Natural killer cell (primary cell): ENCODE measurements around the gene TUT7. TPM values are rescaled to one million over a fixed set of nuclear protein-coding genes. Genes with fewer than 3 reads are reported as not detected.
A peak's percentile ranks its signal among the peaks of the same experiment; 100 is the strongest.

Experiments used
- ATAC-seq, 3 donors: fragments of 150-1000 bp in 2 of 3; fragments of 200-7000 bp in 1 of 3; cut with Tn5 transposase; 1 replicate in 1 of 3; 2 replicates in 2 of 3; pipeline ENCODE4 v1.10.0; 2021; ENCODE audit warnings: mild to moderate bottlenecking in 2 of 3, moderate library complexity in 2 of 3
- DNase-seq, 2 donors: peaks; one replicate each; pipeline versions ENCODE4 v3.0.0 to v3.0.0-alpha.2; 2013 to 2021; ENCODE audit warnings: mixed read lengths in 1 of 2
- H3K27ac ChIP-seq: one replicate; pipeline ENCODE4 v1.5.1; 2013; ENCODE audit warnings: mild to moderate bottlenecking, low read length
- H3K27me3 ChIP-seq: one replicate; pipeline ENCODE4 v1.6.1; 2013; ENCODE audit warnings: low read length; ENCODE audit not compliant: control insufficient read depth, insufficient read depth
- H3K36me3 ChIP-seq: one replicate; pipeline ENCODE4 v1.6.1; 2013; ENCODE audit warnings: low read length; ENCODE audit not compliant: control insufficient read depth, insufficient read depth
- H3K4me1 ChIP-seq: one replicate; pipeline ENCODE4 v1.6.1; 2013; ENCODE audit warnings: low read length; ENCODE audit not compliant: control insufficient read depth, insufficient read depth
- H3K4me3 ChIP-seq: one replicate; pipeline ENCODE4 v1.5.1; 2013; ENCODE audit warnings: low read length
- H3K9me3 ChIP-seq: one replicate; pipeline ENCODE4 v1.6.1; 2013; ENCODE audit warnings: low read length; ENCODE audit not compliant: control insufficient read depth, insufficient read depth
- H3K27ac Mint-ChIP-seq, 2 donors: one replicate each; pipeline ENCODE4 v1.8.0; 2022; ENCODE audit warnings: mild to moderate bottlenecking in 2 of 2, mixed read lengths in 2 of 2, moderate library complexity in 1 of 2
- H3K27me3 Mint-ChIP-seq, 2 donors: one replicate each; pipeline ENCODE4 v1.8.0; 2022; ENCODE audit warnings: low read depth in 2 of 2, mixed read lengths in 2 of 2
- H3K36me3 Mint-ChIP-seq: one replicate; pipeline ENCODE4 v1.8.0; 2022; ENCODE audit warnings: mixed read lengths
- H3K4me1 Mint-ChIP-seq, 2 donors: one replicate each; pipeline ENCODE4 v1.8.0; 2022; ENCODE audit warnings: mixed read lengths in 2 of 2
- H3K4me3 Mint-ChIP-seq: one replicate; pipeline ENCODE4 v1.8.0; 2022; ENCODE audit warnings: mild to moderate bottlenecking, moderate library complexity, mixed read lengths
- H3K9me3 Mint-ChIP-seq, 2 donors: one replicate each; pipeline ENCODE4 v1.8.0; 2022; ENCODE audit warnings: mixed read lengths in 2 of 2
- CTCF ChIP-seq: fragments of 200-600 bp; IDR thresholded peaks from one replicate; pipeline ENCODE4 v1.8.0; 2022; ENCODE audit warnings: antibody characterized with exemption
- WGBS: methylation state at CpG from one replicate; pipeline ENCODE4 v1.1.7; 2013; ENCODE audit warnings: missing lambda C conversion rate; ENCODE audit not compliant: insufficient coverage; 5-methylcytosine and 5-hydroxymethylcytosine counted together
- intact Hi-C: fragments of 100-400 bp; cut with micrococcal nuclease; formaldehyde crosslinking; loops from one replicate; pipeline ENCODE4 v1.14.2; 2022
- total RNA-seq, 4 donors: library from RNA; stranded (reverse); fragments of 120-200 nt in 1 of 4; gene quantifications; one replicate each; pipeline versions ENCODE4 v1.2.3 to v1.2.4, GENCODE V29; 2013 to 2022

Gene TUT7
- total RNA-seq, 3 donors from 2014 or later (not counting 1 experiment from before 2014, with no cell fraction given) = 84.7 to 94.8 (median 85.6) TPM

- H3K27ac Mint-ChIP-seq = peak overlapping the region in 1 of 2 donors; percentile 56
- no peak for TF ChIP-seq CTCF
- WGBS = 95% methylated on average over 6 of the region's 6 CpGs
- no peaks in the 10 kb centered on the region for H3K27me3 Mint-ChIP-seq
- Histone ChIP-seq H3K4me3 (no peak overlapping the region), H3K9me3 (no peaks in the 10 kb centered on the region), H3K4me1 (no peaks in the 10 kb centered on the region), H3K27me3 (no peaks in the 10 kb centered on the region), H3K36me3 (peaks cover 9% of the 10 kb centered on the region), H3K27ac (no peak overlapping the region)
- peaks cover 10 to 16% of the 10 kb centered on the region in 2 donors for H3K4me1 Mint-ChIP-seq
- no peaks in the 10 kb centered on the region for H3K9me3 Mint-ChIP-seq
- intact Hi-C loops = no loop called here
- DNase-seq = no peak
- ATAC-seq = no peak
- no peak overlapping the region for H3K4me3 Mint-ChIP-seq
- peaks cover 8% of the 10 kb centered on the region for H3K36me3 Mint-ChIP-seq
These were observed 90.3 kb downstream of the TUT7 start for GRCh38 chr9:86263876-86264275.

DNA sequence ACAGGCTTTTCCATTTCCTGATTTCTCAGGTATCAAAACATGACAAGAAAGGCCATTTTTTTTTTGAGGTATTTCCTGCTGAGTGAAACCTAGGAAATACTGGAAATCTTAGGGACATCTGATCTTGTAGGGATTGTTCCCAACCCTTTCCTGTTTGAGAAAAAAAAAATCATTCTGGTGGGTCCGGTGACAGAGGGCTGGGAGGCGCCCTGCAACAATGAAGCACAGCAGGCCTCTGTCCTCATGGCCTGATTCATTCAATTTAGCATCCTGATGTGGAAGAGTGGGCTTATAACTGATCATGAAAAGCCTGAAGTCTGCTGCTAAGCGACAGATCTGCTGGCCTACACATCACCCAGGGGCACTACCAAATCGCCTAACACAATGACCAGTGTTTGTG, 91.7 kb downstream of the TUT7 start:
- intact Hi-C loops = no loop called here
- no peaks in the 10 kb centered on the region for H3K9me3 Mint-ChIP-seq
- DNase-seq (no peak), ATAC-seq (no peak)
- Histone ChIP-seq H3K27me3 (no peaks in the 10 kb centered on the region), H3K4me1 (no peaks in the 10 kb centered on the region), H3K36me3 (peaks cover 9% of the 10 kb centered on the region), H3K4me3 (no peak overlapping the region), H3K9me3 (no peaks in the 10 kb centered on the region), H3K27ac (no peak overlapping the region)
- H3K4me3 Mint-ChIP-seq = no peak overlapping the region
- H3K4me1 Mint-ChIP-seq = peaks cover 4 to 16% of the 10 kb centered on the region in 2 donors
- no peak for TF ChIP-seq CTCF
- H3K27ac Mint-ChIP-seq = no peak overlapping the region
- H3K27me3 Mint-ChIP-seq = no peaks in the 10 kb centered on the region
- WGBS = 74% methylated on average over 4 of the region's 4 CpGs
- peaks cover 8% of the 10 kb centered on the region for H3K36me3 Mint-ChIP-seq

- Mint-ChIP-seq H3K9me3 (no peaks in the 10 kb centered on the region), H3K27me3 (no peaks in the 10 kb centered on the region), H3K4me1 (peaks cover 4 to 16% of the 10 kb centered on the region in 2 donors), H3K27ac (no peak within 1 kb of the TSS), H3K4me3 (no peak within 1 kb of the TSS), H3K36me3 (peaks cover 8% of the 10 kb centered on the region)
- intact Hi-C loops = no loop called here
- no peak within 1 kb of the TSS for H3K27ac ChIP-seq
- ATAC-seq (peak in 2 of 3 donors; percentile 18 to 27), DNase-seq (no peak)
- H3K4me3 ChIP-seq = no peak within 1 kb of the TSS
- no peaks in the 10 kb centered on the region for H3K9me3 ChIP-seq
- H3K27me3 ChIP-seq = no peaks in the 10 kb centered on the region
- 83% methylated on average over 8 of the region's 8 CpGs for WGBS
- TF ChIP-seq CTCF = no peak
- peaks cover 9% of the 10 kb centered on the region for H3K36me3 ChIP-seq
- H3K4me1 ChIP-seq = no peaks in the 10 kb centered on the region
These were observed 94.7 kb downstream of the TUT7 start, which contains the start of gene C9orf153 for GRCh38 chr9:86259557-86259956. Gene C9orf153, minus strand, starts transcription at chr9:86259657. Its CDS starts 30,054 bp downstream, at chr9:86229603.

- intact Hi-C loops = no loop called here
- whole genome bisulfite sequencing = 100% methylated on average over 2 of the region's 2 CpGs
These were observed 96.8 kb downstream of the TUT7 start for GRCh38 chr9:86257391-86257790.

More at GRCh38 chr9:86257391-86257790, 96.8 kb downstream of the TUT7 start:
- DNase-seq (no peak), ATAC-seq (no peak)
- no peak for TF ChIP-seq CTCF
- no peaks in the 10 kb centered on the region for H3K27me3 ChIP-seq
- Mint-ChIP-seq H3K4me1 (peaks cover 0 to 6% of the 10 kb centered on the region in 2 donors), H3K27ac (no peak overlapping the region), H3K36me3 (no peaks in the 10 kb centered on the region), H3K9me3 (no peaks in the 10 kb centered on the region), H3K4me3 (no peak overlapping the region), H3K27me3 (peaks cover 0 to 3% of the 10 kb centered on the region in 2 donors)
- no peak overlapping the region for H3K4me3 ChIP-seq
- H3K36me3 ChIP-seq = no peaks in the 10 kb centered on the region
- no peaks in the 10 kb centered on the region for H3K9me3 ChIP-seq
- no peaks in the 10 kb centered on the region for H3K4me1 ChIP-seq
- H3K27ac ChIP-seq = no peak overlapping the region
